Measurements from ENCODE around the gene ZMYND19.
"Not testable (repeated sequence)": the region's sequence is repeated elsewhere in the genome, so short reads cannot be mapped to it uniquely, and the experiment has no call there.

ZMYND19 gene

DNA sequence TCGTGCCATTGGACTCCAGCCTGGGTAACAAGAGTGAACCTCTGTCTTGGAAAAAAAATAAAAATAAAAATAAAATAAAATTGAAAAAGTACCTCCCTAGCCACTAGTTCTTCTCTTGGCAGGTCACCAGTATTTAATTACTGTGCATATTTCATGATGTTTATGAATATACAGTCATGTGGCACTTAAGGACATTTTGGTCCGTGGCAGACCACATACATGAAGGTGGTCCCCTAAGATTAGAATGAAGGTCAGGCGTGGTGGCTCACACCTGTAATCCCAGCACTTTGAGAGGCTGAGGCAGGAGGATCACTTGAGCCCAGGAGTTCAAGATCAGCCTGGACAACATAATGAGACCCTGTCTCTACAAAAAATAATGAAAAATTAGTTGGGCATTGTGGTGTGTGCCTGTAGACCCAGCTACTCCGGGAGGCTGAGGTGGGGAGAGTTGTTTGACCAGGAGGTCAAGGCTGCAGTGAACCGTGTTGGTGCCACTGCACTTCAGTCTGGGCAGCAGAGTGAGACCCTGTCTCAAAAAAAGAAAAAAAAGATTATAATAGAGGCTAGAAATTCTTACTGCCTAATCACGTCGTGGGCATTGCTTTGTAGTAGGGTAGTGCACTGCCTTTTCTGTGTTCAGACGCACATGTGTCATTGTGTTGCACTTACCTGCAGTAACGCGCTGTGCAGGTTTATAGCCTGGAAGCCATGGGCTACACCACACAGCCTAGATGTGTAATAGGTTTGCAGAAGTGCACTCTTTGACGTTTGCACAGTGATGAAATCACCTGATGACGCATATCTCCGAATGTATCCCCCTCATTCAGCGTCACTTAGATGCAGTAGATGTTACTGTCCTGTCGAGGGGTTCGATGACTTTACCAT lies 41.3 kb upstream of the ZMYND19 start:
- DNase-seq (ENCODE audit: low read depth), result no peak
- TF ChIP-seq, protein P1, sequence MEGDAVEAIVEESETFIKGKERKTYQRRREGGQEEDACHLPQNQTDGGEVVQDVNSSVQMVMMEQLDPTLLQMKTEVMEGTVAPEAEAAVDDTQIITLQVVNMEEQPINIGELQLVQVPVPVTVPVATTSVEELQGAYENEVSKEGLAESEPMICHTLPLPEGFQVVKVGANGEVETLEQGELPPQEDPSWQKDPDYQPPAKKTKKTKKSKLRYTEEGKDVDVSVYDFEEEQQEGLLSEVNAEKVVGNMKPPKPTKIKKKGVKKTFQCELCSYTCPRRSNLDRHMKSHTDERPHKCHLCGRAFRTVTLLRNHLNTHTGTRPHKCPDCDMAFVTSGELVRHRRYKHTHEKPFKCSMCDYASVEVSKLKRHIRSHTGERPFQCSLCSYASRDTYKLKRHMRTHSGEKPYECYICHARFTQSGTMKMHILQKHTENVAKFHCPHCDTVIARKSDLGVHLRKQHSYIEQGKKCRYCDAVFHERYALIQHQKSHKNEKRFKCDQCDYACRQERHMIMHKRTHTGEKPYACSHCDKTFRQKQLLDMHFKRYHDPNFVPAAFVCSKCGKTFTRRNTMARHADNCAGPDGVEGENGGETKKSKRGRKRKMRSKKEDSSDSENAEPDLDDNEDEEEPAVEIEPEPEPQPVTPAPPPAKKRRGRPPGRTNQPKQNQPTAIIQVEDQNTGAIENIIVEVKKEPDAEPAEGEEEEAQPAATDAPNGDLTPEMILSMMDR (IDR thresholded peaks at IDR 0.05; ENCODE audit: low read depth, low read length, missing control alignments), result no peak
- H3K4me3 ChIP-seq (ENCODE audit: low read depth, low read length), result no peak overlapping the region

GRCh38 chr9:137630679-137631078 lies 40.4 kb upstream of the ZMYND19 start:
- TF ChIP-seq, protein P1 (IDR thresholded peaks at IDR 0.05; ENCODE audit: low read depth, low read length, missing control alignments), result no peak
- DNase-seq (ENCODE audit: low read depth), result no peak
- H3K4me3 ChIP-seq (ENCODE audit: low read depth, low read length), result no peak overlapping the region

- DNase-seq (ENCODE audit: low read depth), result no peak
- no peak overlapping the region for H3K4me3 ChIP-seq (ENCODE audit: low read depth, low read length)
- TF ChIP-seq, protein P1 (IDR thresholded peaks at IDR 0.05; ENCODE audit: low read depth, low read length, missing control alignments), result no peak
Observed at GRCh38 chr9:137630126-137630525, 39.8 kb upstream of the ZMYND19 start.

- not testable (repeated sequence) for DNase-seq (ENCODE audit: low read depth); H3K4me3 ChIP-seq (ENCODE audit: low read depth, low read length)
Observed at GRCh38 chr9:137627406-137627805, 37.1 kb upstream of the ZMYND19 start.

DNA sequence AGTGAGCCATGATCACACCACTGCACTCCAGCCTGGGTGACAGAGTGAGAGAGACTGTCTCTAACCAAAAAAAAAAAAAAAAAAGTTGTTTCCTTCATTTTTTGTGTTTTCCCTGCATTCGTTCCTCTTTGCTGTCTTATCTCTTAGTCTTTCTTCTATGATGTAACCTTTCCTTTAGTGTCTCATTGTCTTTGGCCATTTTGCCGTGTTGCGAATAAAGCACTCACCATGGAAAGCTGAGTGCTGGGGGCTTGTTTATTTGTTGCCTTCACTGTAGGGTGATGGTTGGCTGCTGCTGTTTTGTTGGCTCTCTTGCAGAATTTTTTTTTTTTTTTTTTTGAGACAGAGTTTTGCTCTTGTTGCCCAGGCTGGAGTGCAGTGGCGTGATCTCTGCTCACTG lies 36.2 kb upstream of the ZMYND19 start:
- no peak for DNase-seq (ENCODE audit: low read depth)
- no peak overlapping the region for H3K4me3 ChIP-seq (ENCODE audit: low read depth, low read length)
- TF ChIP-seq, protein P1 (IDR thresholded peaks at IDR 0.05; ENCODE audit: low read depth, low read length, missing control alignments), result no peak

GRCh38 chr9:137622211-137622610 lies 31.9 kb upstream of the ZMYND19 start:
- DNase-seq (ENCODE audit: low read depth); H3K4me3 ChIP-seq (ENCODE audit: low read depth, low read length): not testable (repeated sequence)

- no peak overlapping the region for H3K4me3 ChIP-seq (ENCODE audit: low read depth, low read length)
- TF ChIP-seq, protein P1 (IDR thresholded peaks at IDR 0.05; ENCODE audit: low read depth, low read length, missing control alignments), result peak; percentile 29
- DNase-seq (ENCODE audit: low read depth), result no peak
Observed at GRCh38 chr9:137621131-137621757, 30.9 kb upstream of the ZMYND19 start.

- no peak for DNase-seq (ENCODE audit: low read depth)
- TF ChIP-seq, protein P1 (IDR thresholded peaks at IDR 0.05; ENCODE audit: low read depth, low read length, missing control alignments), result no peak
- H3K4me3 ChIP-seq (ENCODE audit: low read depth, low read length), result no peak overlapping the region; the same call in 1 of the 2 replicates
Observed at GRCh38 chr9:137620581-137620980, 30.3 kb upstream of the ZMYND19 start.

Data from GM12864 (cell line).